H1 (cell line): Measurements from ENCODE around the gene DLGAP5. TPM values are rescaled to one million over a fixed set of nuclear protein-coding genes. Genes with fewer than 3 reads are reported as not detected.

Experiments
- CTCF ChIA-PET: fragments of 300-600 bp; sonication (Branson Sonifier 250); formaldehyde crosslinking; loops from one replicate; lab custom pipeline; 2021; ENCODE audit not compliant: partially characterized antibody; lab: Charles Lee
- POLR2A ChIA-PET: fragments of 300-600 bp; sonication (Branson Sonifier 250); formaldehyde crosslinking; loops from one replicate; lab custom pipeline; 2021; ENCODE audit warnings: inconsistent platforms; ENCODE audit not compliant: partially characterized antibody; lab: Charles Lee
- DNase-seq, 2 experiments: peaks; one replicate each; pipeline versions ENCODE4 v3.0.0 to v3.0.0-alpha.2; 2010 to 2022; ENCODE audit warnings: low spot score in 2 of 2, low read depth in 1 of 2, mixed read lengths in 1 of 2
- FAIRE-seq: peaks from 2 replicates; lab custom pipeline; 2011; peaks lifted over from hg19 to GRCh38; lab: Jason Lieb, UNC
- H2AFZ ChIP-seq: 2 replicates; pipeline ENCODE4 v1.8.1; 2012; ENCODE audit warnings: low read length, inconsistent platforms
- H2AK5ac ChIP-seq: 2 replicates; pipeline ENCODE4 v1.6.1; 2013; ENCODE audit warnings: low read depth, low read length
- H2BK120ac ChIP-seq: replicated peaks from 2 replicates; pipeline ENCODE3; 2013; ENCODE audit warnings: low read depth, low read length, inconsistent platforms
- H2BK12ac ChIP-seq: 2 replicates; pipeline ENCODE4 v1.6.1; 2013; ENCODE audit warnings: low read depth, low read length
- H2BK15ac ChIP-seq: 2 replicates; pipeline ENCODE4 v1.6.1; 2013; ENCODE audit warnings: low read length
- H2BK20ac ChIP-seq: 2 replicates; pipeline ENCODE4 v1.6.1; 2013; ENCODE audit warnings: low read length
- H2BK5ac ChIP-seq: 2 replicates; pipeline ENCODE4 v1.6.1; 2013; ENCODE audit warnings: low read depth, low read length
- H3K14ac ChIP-seq: 2 replicates; pipeline ENCODE4 v1.6.1; 2013; ENCODE audit warnings: inconsistent platforms; ENCODE audit not compliant: insufficient read length
- H3K18ac ChIP-seq: 2 replicates; pipeline ENCODE4 v1.6.1; 2013; ENCODE audit warnings: low read length; ENCODE audit errors: extremely low read depth
- H3K23ac ChIP-seq: 2 replicates; pipeline ENCODE4 v1.6.1; 2013; ENCODE audit warnings: inconsistent platforms; ENCODE audit not compliant: insufficient read length
- H3K23me2 ChIP-seq: 2 replicates; pipeline ENCODE4 v1.6.1; 2013; ENCODE audit warnings: low read depth, low read length
- H3K27ac ChIP-seq: 2 replicates; pipeline ENCODE4 v1.6.1; 2011; ENCODE audit warnings: low read depth, low read length, inconsistent platforms
- H3K27me3 ChIP-seq, 4 experiments: replicated peaks in 1 of 4; 1 replicate in 1 of 4; 2 replicates in 3 of 4; pipeline versions ENCODE4 v1.6.1 to v1.8.1; 2011 to 2013; ENCODE audit warnings: low read length in 3 of 4, mild to moderate bottlenecking in 3 of 4, inconsistent platforms in 2 of 4, mixed read lengths in 2 of 4, moderate library complexity in 1 of 4; ENCODE audit not compliant: control insufficient read depth in 3 of 4, insufficient read depth in 3 of 4; ENCODE audit errors: extremely low read depth in 1 of 4
- H3K36me3 ChIP-seq, 4 experiments: 2 replicates each; pipeline versions ENCODE4 v1.6.1 to v1.8.1; 2011 to 2013; ENCODE audit warnings: mild to moderate bottlenecking in 4 of 4, low read length in 3 of 4, moderate library complexity in 2 of 4, control low read depth in 1 of 4, inconsistent platforms in 1 of 4; ENCODE audit not compliant: insufficient read depth in 4 of 4, control insufficient read depth in 2 of 4
- H3K4ac ChIP-seq: replicated peaks from 2 replicates; pipeline ENCODE3; 2013; ENCODE audit warnings: low read length, low read depth, mixed read lengths, inconsistent platforms; ENCODE audit not compliant: insufficient read length
- H3K4me1 ChIP-seq, 4 experiments: replicated peaks in 1 of 4; 1 replicate in 1 of 4; 2 replicates in 3 of 4; pipeline versions ENCODE4 v1.6.1 to v1.8.1; 2011 to 2013; ENCODE audit warnings: low read length in 3 of 4, inconsistent platforms in 2 of 4, mixed read lengths in 1 of 4; ENCODE audit not compliant: insufficient read depth in 4 of 4, control insufficient read depth in 3 of 4
- H3K4me2 ChIP-seq, 2 experiments: 2 replicates each; pipeline versions ENCODE4 v1.6.1 to v1.8.1; 2011 to 2013; ENCODE audit warnings: low read depth in 2 of 2, low read length in 2 of 2, control low read depth in 1 of 2, inconsistent platforms in 1 of 2, mild to moderate bottlenecking in 1 of 2; ENCODE audit not compliant: insufficient read depth in 1 of 2
- H3K4me3 ChIP-seq, 4 experiments: fragments of 200-600, 300-600 bp in 1 of 4; sonication (generic), shearing (Covaris generic), sonication (Bioruptor Twin) in 1 of 4; 2 replicates each; pipeline versions ENCODE4 v1.5.1 to v1.8.1; 2011 to 2016; ENCODE audit warnings: low read length in 4 of 4, low read depth in 3 of 4, control low read depth in 2 of 4, inconsistent platforms in 2 of 4, mild to moderate bottlenecking in 2 of 4, mixed read lengths in 1 of 4, moderate library complexity in 1 of 4; ENCODE audit not compliant: insufficient read depth in 2 of 4; ENCODE audit errors: extremely low read depth in 1 of 4
- H3K56ac ChIP-seq: replicated peaks from 2 replicates; pipeline ENCODE3; 2013; ENCODE audit warnings: low read depth, mild to moderate bottlenecking, mixed read lengths, low read length, inconsistent platforms; ENCODE audit not compliant: insufficient read length
- H3K79me1 ChIP-seq: 2 replicates; pipeline ENCODE4 v1.6.1; 2013; ENCODE audit warnings: low read depth, low read length, control low read depth
- H3K79me2 ChIP-seq, 2 experiments: 2 replicates each; pipeline versions ENCODE4 v1.6.1 to v1.8.1; 2012 to 2013; ENCODE audit warnings: low read length in 2 of 2, mild to moderate bottlenecking in 2 of 2, inconsistent platforms in 1 of 2; ENCODE audit not compliant: insufficient read depth in 2 of 2, control insufficient read depth in 1 of 2
- H3K9ac ChIP-seq, 4 experiments: replicated peaks in 1 of 4; 1 replicate in 1 of 4; 2 replicates in 3 of 4; pipeline versions ENCODE4 v1.6.1 to v1.8.1; 2011 to 2013; ENCODE audit warnings: low read depth in 3 of 4, low read length in 3 of 4, control low read depth in 2 of 4, mild to moderate bottlenecking in 2 of 4, moderate library complexity in 2 of 4, inconsistent platforms in 1 of 4; ENCODE audit errors: extremely low read depth in 1 of 4
- H3K9me3 ChIP-seq, 2 experiments: 2 replicates each; pipeline versions ENCODE4 v1.6.1 to v1.8.1; 2012 to 2013; ENCODE audit warnings: mild to moderate bottlenecking in 2 of 2, moderate library complexity in 2 of 2, control low read depth in 1 of 2, inconsistent platforms in 1 of 2, low read depth in 1 of 2, low read length in 1 of 2, mixed read lengths in 1 of 2; ENCODE audit not compliant: insufficient read depth in 2 of 2
- H4K20me1 ChIP-seq, 2 experiments: replicated peaks in 1 of 2; 2 replicates each; pipeline versions ENCODE3 to v1.8.1; 2011 to 2013; ENCODE audit warnings: inconsistent platforms in 2 of 2, low read length in 2 of 2, mild to moderate bottlenecking in 1 of 2; ENCODE audit not compliant: insufficient read depth in 2 of 2, control insufficient read depth in 1 of 2
- H4K5ac ChIP-seq: 2 replicates; pipeline ENCODE4 v1.6.1; 2013; ENCODE audit warnings: low read length, low read depth, mixed read lengths, inconsistent platforms; ENCODE audit not compliant: insufficient read length
- H4K8ac ChIP-seq: 2 replicates; pipeline ENCODE4 v1.8.0; 2013; ENCODE audit warnings: mild to moderate bottlenecking, moderate library complexity, low read length, inconsistent platforms; ENCODE audit not compliant: insufficient read depth; ENCODE audit errors: extremely low read depth
- H4K91ac ChIP-seq: replicated peaks from 2 replicates; pipeline ENCODE3; 2013; ENCODE audit warnings: low read length, mixed read lengths, inconsistent platforms; ENCODE audit not compliant: insufficient read length
- BCL11A ChIP-seq, 2 experiments: IDR thresholded peaks; one replicate each; pipeline ENCODE4 v1.6.1; 2011; ENCODE audit warnings: low read depth in 2 of 2, low read length in 2 of 2, mild to moderate bottlenecking in 2 of 2
- CHD1 ChIP-seq: IDR thresholded peaks from 2 replicates; pipeline ENCODE4 v1.6.1; 2012; ENCODE audit warnings: low read depth, low read length, improper control_type of control experiment
- EZH2 ChIP-seq: fragments of 200-600 bp; sonication (generic); IDR thresholded peaks from 2 replicates; pipeline ENCODE4 v1.7.1; 2012; ENCODE audit warnings: low read depth, mild to moderate bottlenecking, moderate library complexity, low read length, inconsistent platforms; ENCODE audit not compliant: severe bottlenecking
- KDM5A ChIP-seq: fragments of 200-600 bp; IDR thresholded peaks from 2 replicates; pipeline ENCODE4 v1.7.1; 2012; ENCODE audit warnings: mild to moderate bottlenecking, low read length, inconsistent platforms, mixed read lengths
- NRF1 ChIP-seq: IDR thresholded peaks from 2 replicates; pipeline ENCODE4 v1.6.1; 2011; ENCODE audit warnings: mild to moderate bottlenecking, low read depth, low read length, improper control_type of control experiment
- RBBP5 ChIP-seq: IDR thresholded peaks from 2 replicates; pipeline ENCODE4 v1.7.1; 2012; ENCODE audit warnings: low read depth, mild to moderate bottlenecking, inconsistent platforms, low read length, moderate library complexity, borderline replicate concordance
- SP4 ChIP-seq: IDR thresholded peaks from 2 replicates; pipeline ENCODE4 v1.6.1; 2012; ENCODE audit warnings: low read length, inconsistent platforms
- TAF7 ChIP-seq: optimal IDR thresholded peaks from 2 replicates; pipeline ENCODE3; 2011; ENCODE audit warnings: low read depth, mild to moderate bottlenecking, inconsistent platforms, low read length, moderate library complexity, borderline replicate concordance
- TBP ChIP-seq: IDR thresholded peaks from 2 replicates; pipeline ENCODE4 v1.6.1; 2011; ENCODE audit warnings: low read depth, low read length, improper control_type of control experiment
- ZNF274 ChIP-seq: IDR thresholded peaks from 2 replicates; pipeline ENCODE4 v1.7.0; 2012; ENCODE audit warnings: low read length, borderline replicate concordance; ENCODE audit errors: extremely low read depth
- WGBS, 2 experiments: shearing (Covaris generic) in 1 of 2; methylation state at CpG; one replicate each; pipeline versions ENCODE4 v1.1.6 to v1.1.7; 2013 to 2015; ENCODE audit warnings: low lambda C conversion rate in 2 of 2, mixed read lengths in 2 of 2, inconsistent platforms in 1 of 2, low coverage in 1 of 2, missing lambda C conversion rate in 1 of 2; ENCODE audit not compliant: insufficient replicate concordance in 2 of 2, insufficient coverage in 1 of 2, insufficient read length in 1 of 2; ENCODE audit errors: extremely low coverage in 1 of 2, missing lambda C conversion rate in 1 of 2; 5-methylcytosine and 5-hydroxymethylcytosine counted together
- polyA plus RNA-seq, 7 experiments: library from polyadenylated mRNA; depleted of rRNA in 3 of 7; stranded (reverse) in 5 of 7; unstranded in 2 of 7; fragments of >200 nt in 5 of 7; fragments of 200-250 nt in 2 of 7; gene quantifications; 1 replicate in 5 of 7; 2 replicates in 1 of 7; 4 replicates in 1 of 7; pipeline versions ENCODE4 v1.2.1 to v1.2.3, GENCODE V29; 2011 to 2013; ENCODE audit warnings: missing spikeins in 2 of 7, mixed read lengths in 2 of 7
- total RNA-seq: library from RNA; stranded (reverse); fragmentation: NEBNext Ultra II Directional; extraction: Animal tissue kit (Norgen Biotek cat#: 25700); gene quantifications from 2 replicates; pipeline ENCODE4 v1.2.1, GENCODE V29; 2021
- TF ChIP-seq, protein P1 (sequence below): IDR thresholded peaks from 2 replicates; pipeline ENCODE4 v1.6.1; 2011; ENCODE audit warnings: low read depth, mild to moderate bottlenecking, low read length; ENCODE audit not compliant: insufficient read depth
- TF ChIP-seq, protein P2 (sequence below): IDR thresholded peaks from 2 replicates; pipeline ENCODE4 v1.6.1; 2012; ENCODE audit warnings: low read length, inconsistent platforms

The DLGAP5 gene
- total and polyA plus RNA-seq, 2 of the 8 experiments (the other 6 are each of a cell fraction or from before 2014, with no cell fraction given) = 16.9 to 155 TPM

DNA sequence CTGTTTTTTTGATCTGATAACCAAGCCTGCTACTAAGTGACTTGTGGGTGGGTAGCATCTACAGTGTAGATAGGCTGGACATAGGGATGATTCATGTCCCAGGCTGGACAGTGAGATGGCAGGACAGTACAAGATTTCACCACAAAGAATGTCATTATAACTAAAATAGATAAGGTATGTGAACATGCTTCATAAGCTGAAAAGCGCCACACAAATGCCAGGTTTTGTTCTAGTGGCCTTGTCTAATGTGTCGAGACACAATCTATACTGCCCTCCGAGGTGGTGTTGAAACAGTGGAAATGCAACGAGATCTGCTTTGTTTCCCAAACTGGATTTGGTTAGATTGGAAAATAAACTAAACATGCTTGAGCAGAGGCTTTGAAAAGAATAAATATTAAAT is 58.0 kb downstream of the DLGAP5 start:
- H2AK5ac ChIP-seq = no peak overlapping the region
- H3K79me2 ChIP-seq = no peaks in the 10 kb centered on the region
- no peak for FAIRE-seq
- TF ChIP-seq ZNF274 (no peak), BCL11A (IDR thresholded peaks at IDR 0.05; ENCODE audit: low read depth in 2 of 2, low read length in 2 of 2) (no peak), NRF1 (no peak), KDM5A (no peak), TBP (no peak), SP4 (no peak), CHD1 (no peak), EZH2 (no peak), RBBP5 (no peak), TAF7 (no peak)
- TF ChIP-seq, protein P1, sequence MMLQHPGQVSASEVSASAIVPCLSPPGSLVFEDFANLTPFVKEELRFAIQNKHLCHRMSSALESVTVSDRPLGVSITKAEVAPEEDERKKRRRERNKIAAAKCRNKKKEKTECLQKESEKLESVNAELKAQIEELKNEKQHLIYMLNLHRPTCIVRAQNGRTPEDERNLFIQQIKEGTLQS = no peak
- TF ChIP-seq, protein P2, sequence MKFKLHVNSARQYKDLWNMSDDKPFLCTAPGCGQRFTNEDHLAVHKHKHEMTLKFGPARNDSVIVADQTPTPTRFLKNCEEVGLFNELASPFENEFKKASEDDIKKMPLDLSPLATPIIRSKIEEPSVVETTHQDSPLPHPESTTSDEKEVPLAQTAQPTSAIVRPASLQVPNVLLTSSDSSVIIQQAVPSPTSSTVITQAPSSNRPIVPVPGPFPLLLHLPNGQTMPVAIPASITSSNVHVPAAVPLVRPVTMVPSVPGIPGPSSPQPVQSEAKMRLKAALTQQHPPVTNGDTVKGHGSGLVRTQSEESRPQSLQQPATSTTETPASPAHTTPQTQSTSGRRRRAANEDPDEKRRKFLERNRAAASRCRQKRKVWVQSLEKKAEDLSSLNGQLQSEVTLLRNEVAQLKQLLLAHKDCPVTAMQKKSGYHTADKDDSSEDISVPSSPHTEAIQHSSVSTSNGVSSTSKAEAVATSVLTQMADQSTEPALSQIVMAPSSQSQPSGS = no peak

More for the DNA sequence above, 58.0 kb downstream of the DLGAP5 start:
- Histone ChIP-seq H3K4me3 (no peak overlapping the region), H2BK12ac (no peak overlapping the region), H3K4ac (no peak overlapping the region), H4K20me1 (no peaks in the 10 kb centered on the region), H3K36me3 (no peaks in the 10 kb centered on the region), H4K5ac (no peak overlapping the region), H2AFZ (no peak overlapping the region), H2BK15ac (no peak overlapping the region), H3K56ac (no peak overlapping the region), H3K18ac (no peak overlapping the region), H3K27ac (no peak overlapping the region), H3K27me3 (peaks cover 0 to 24% (median 13%) of the 10 kb centered on the region in 4 experiments; a peak in 5 of 7 replicates), H3K9me3 (no peaks in the 10 kb centered on the region), H2BK20ac (no peak overlapping the region), H3K23ac (no peak overlapping the region), H3K9ac (no peak overlapping the region), H2BK5ac (no peak overlapping the region), H4K91ac (no peak overlapping the region), H2BK120ac (no peak overlapping the region), H3K14ac (no peak overlapping the region), H3K4me2 (no peak overlapping the region), H4K8ac (no peak overlapping the region), H3K79me1 (no peaks in the 10 kb centered on the region), H3K23me2 (peaks cover 10% of the 10 kb centered on the region), H3K4me1 (peaks cover 0 to 3% (median 1%) of the 10 kb centered on the region in 4 experiments; a peak in 2 of 7 replicates)
- 88% methylated on average over 4 of the region's 4 CpGs; no CpG with 5 or more reads in 1 of the 2 experiments for WGBS, 2 experiments
- ChIA-PET CTCF (interaction anchor here (1.3 kb wide), 1 partner anchor 54 kb away, joined by 4 read pairs; no protein-coding TSS in a partner anchor), POLR2A (interaction anchor here (1.0 to 1.2 kb wide), 2 partner anchors 30 to 72 kb away, joined by 3 read pairs; no protein-coding TSS in a partner anchor)
- DNase-seq = no peak
